ENCODE data around the gene SLC16A1.

DNA sequence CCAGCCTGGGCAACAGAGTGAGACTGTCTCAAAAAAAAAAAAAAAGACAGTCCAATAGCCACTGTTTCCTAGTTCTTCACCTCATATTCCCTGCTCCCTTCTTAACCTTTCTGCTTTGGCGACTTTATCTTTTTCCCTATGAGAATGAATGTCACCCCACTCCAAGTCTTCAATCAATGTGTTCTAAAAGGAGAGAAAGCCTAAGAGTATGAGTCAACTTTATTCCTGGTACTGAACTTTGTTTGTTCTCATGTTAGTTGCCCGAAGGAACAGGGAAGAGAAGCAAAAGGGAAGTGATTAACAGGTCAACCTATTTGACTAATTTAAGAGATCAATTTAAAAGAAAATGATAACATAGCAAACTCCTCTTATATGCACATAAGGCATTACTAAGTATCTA, 39.9 kb upstream of the SLC16A1 start:
- TF ChIP-seq POLR2AphosphoS5 (IDR thresholded peaks at IDR 0.05; ENCODE audit: borderline replicate concordance, low read depth, low read length), result no peak
- TF ChIP-seq EZH2 (IDR thresholded peaks at IDR 0.05), result no peak
- TF ChIP-seq FOXP2 (optimal IDR thresholded peaks at IDR 0.05; ENCODE audit: control extremely low read depth, extremely low read length, insufficient read depth), result no peak
